ENCODE results near the gene SLIT1.

SLIT1 gene

DNA sequence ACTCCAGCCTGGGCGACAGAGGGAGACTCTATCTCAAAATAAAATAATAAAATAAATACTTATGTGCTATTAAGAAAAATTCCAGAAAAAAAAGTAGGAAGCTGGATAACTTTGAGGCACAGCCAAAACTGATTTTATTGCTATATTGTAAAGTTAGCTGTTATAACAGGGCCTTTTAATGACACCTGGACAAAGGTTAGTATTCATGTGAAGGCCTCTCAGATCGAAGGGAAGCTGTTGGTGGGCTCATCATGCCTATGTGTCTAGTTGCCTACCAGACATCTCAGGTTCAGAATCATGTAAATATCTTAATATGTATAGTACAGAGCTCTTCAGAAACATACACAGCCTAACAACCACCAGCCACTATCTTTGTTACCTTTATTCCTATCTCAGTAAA, 210.6 kb downstream of the SLIT1 start:
- H3K36me3 ChIP-seq (ENCODE audit: control insufficient read depth, insufficient read depth, low read length): no peaks in the 10 kb centered on the region
- no peaks in the 10 kb centered on the region for H3K4me1 ChIP-seq
- H3K27me3 ChIP-seq (ENCODE audit: control insufficient read depth, insufficient read depth, low read length): no peaks in the 10 kb centered on the region
- H2AFZ ChIP-seq: no peak overlapping the region
- no peaks in the 10 kb centered on the region for H3K79me2 ChIP-seq
- no peak overlapping the region for H3K9ac ChIP-seq
- H3K9me3 ChIP-seq (ENCODE audit: control insufficient read depth, low read length): no peaks in the 10 kb centered on the region
- TF ChIP-seq, protein P1, sequence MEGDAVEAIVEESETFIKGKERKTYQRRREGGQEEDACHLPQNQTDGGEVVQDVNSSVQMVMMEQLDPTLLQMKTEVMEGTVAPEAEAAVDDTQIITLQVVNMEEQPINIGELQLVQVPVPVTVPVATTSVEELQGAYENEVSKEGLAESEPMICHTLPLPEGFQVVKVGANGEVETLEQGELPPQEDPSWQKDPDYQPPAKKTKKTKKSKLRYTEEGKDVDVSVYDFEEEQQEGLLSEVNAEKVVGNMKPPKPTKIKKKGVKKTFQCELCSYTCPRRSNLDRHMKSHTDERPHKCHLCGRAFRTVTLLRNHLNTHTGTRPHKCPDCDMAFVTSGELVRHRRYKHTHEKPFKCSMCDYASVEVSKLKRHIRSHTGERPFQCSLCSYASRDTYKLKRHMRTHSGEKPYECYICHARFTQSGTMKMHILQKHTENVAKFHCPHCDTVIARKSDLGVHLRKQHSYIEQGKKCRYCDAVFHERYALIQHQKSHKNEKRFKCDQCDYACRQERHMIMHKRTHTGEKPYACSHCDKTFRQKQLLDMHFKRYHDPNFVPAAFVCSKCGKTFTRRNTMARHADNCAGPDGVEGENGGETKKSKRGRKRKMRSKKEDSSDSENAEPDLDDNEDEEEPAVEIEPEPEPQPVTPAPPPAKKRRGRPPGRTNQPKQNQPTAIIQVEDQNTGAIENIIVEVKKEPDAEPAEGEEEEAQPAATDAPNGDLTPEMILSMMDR (IDR thresholded peaks at IDR 0.05): no peak
- no peak overlapping the region for H3K4me2 ChIP-seq (ENCODE audit: low read length)
- H3K27ac ChIP-seq: no peak overlapping the region
- H3K4me3 ChIP-seq (ENCODE audit: low read depth, low read length): no peak overlapping the region

DNA sequence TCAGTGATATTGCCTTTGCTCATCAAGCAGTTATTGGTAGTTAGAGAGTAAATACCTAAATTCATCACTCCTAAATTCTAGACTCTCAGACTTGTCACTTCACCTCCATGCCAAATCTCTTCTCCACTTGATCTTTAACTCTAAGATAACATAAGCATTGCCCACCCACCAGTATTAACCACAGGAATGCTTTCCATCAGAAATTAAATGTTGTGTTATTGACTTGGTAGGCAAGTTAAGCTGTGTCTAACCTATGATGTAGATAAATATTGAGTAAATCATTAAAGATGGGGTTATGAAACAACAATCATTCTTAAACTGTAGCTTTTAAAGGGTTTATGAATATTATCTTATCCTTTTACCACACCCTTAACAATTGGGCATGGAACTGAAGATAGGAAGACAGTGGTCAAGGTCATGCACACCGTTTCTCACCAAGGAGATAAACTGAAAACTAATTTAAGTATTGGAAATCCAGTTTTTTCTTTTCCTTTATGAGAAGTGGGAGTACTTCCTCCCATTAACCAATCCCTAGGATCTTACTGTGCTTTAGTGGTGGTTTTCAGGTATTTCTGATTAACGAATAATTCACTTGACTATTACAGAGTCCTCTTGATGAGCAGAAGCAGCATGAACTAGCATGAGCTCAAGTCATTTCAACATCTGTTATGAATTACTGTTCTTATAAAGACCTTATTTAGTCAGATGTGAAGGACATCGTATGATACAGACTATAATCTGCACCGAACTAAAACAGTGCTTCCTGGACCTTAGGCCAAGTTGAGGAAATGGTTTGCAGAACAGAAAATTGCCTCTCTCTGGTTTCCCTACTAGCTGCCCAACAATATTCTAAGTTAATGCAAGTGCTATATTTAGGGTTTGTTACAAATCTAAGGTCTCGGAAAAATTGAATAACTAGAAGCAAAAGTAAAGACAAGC, 211.7 kb downstream of the SLIT1 start:
- Histone ChIP-seq H3K9me3 (ENCODE audit: control insufficient read depth, low read length) (no peaks in the 10 kb centered on the region), H2AFZ (no peak overlapping the region), H3K79me2 (no peaks in the 10 kb centered on the region), H3K27ac (no peak overlapping the region), H3K9ac (no peak overlapping the region), H3K27me3 (ENCODE audit: control insufficient read depth, insufficient read depth, low read length) (no peaks in the 10 kb centered on the region), H3K4me2 (ENCODE audit: low read length) (no peak overlapping the region), H3K36me3 (ENCODE audit: control insufficient read depth, insufficient read depth, low read length) (no peaks in the 10 kb centered on the region), H3K4me1 (no peaks in the 10 kb centered on the region), H3K4me3 (ENCODE audit: low read depth, low read length) (no peak overlapping the region)
- TF ChIP-seq, protein P1 (IDR thresholded peaks at IDR 0.05): no peak

DNA sequence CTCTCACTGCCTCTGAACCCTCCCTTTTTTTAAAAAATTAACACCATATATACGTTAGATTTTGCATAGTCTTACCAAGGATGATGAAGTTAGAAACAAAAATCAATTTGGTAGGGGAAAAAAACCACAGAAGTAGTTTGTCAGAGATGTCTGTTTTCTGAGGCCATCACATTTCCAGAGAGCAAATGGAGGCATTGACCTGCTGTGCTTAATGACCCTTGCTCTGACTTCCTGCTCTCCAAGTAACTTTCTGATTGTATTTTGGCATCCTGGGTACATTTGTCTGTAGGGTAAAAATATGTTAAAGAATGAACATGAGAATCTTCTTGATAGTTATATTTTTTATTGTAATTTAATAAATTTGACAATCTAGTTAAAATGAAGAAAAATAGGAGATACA, 213.5 kb downstream of the SLIT1 start:
- TF ChIP-seq, protein P1 (IDR thresholded peaks at IDR 0.05): no peak

DNA sequence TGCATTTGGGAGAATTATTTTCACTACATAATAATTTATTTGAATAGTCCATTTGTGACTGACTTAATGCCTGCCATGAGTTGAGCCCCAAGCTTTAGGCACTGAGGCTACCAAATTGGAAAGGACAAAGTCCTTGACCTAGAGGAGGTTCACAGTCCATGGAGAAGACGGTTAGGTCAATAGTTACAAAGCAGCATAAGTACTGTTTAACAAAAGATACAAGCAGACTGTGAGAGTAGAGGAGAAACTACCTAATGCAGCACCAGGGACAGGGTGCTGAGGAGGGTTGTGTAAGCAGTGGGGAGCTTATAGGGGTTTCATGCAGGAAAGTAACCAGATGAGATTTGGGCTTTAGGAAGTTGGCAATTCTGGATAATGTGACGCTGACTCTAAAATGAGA, 214.4 kb downstream of the SLIT1 start:
- no peak overlapping the region for H3K4me2 ChIP-seq (ENCODE audit: low read length)
- H3K9ac ChIP-seq: no peak overlapping the region
- no peak overlapping the region for H3K27ac ChIP-seq
- no peaks in the 10 kb centered on the region for H3K27me3 ChIP-seq (ENCODE audit: control insufficient read depth, insufficient read depth, low read length)
- H2AFZ ChIP-seq: no peak overlapping the region
- H3K36me3 ChIP-seq (ENCODE audit: control insufficient read depth, insufficient read depth, low read length): no peaks in the 10 kb centered on the region
- no peaks in the 10 kb centered on the region for H3K9me3 ChIP-seq (ENCODE audit: control insufficient read depth, low read length)
- TF ChIP-seq, protein P1 (IDR thresholded peaks at IDR 0.05): no peak
- no peaks in the 10 kb centered on the region for H3K79me2 ChIP-seq
- no peaks in the 10 kb centered on the region for H3K4me1 ChIP-seq
- no peak overlapping the region for H3K4me3 ChIP-seq (ENCODE audit: low read depth, low read length)

More for the DNA sequence above, 213.5 kb downstream of the SLIT1 start:
- no peak overlapping the region for H3K4me3 ChIP-seq (ENCODE audit: low read depth, low read length)
- no peak overlapping the region for H3K27ac ChIP-seq
- no peak overlapping the region for H2AFZ ChIP-seq
- no peaks in the 10 kb centered on the region for H3K9me3 ChIP-seq (ENCODE audit: control insufficient read depth, low read length)
- H3K36me3 ChIP-seq (ENCODE audit: control insufficient read depth, insufficient read depth, low read length): no peaks in the 10 kb centered on the region
- no peak overlapping the region for H3K4me2 ChIP-seq (ENCODE audit: low read length)
- H3K9ac ChIP-seq: no peak overlapping the region
- no peaks in the 10 kb centered on the region for H3K4me1 ChIP-seq
- no peaks in the 10 kb centered on the region for H3K27me3 ChIP-seq (ENCODE audit: control insufficient read depth, insufficient read depth, low read length)
- no peaks in the 10 kb centered on the region for H3K79me2 ChIP-seq
